MM.1S (cell line): Measurements from ENCODE around the gene AOC3.

Experiments
- DNase-seq: peaks from one replicate; pipeline ENCODE4 v3.0.0-alpha.2; 2015
- H2AFZ ChIP-seq: fragments of 300-600 bp; sonication (generic); 2 replicates; pipeline ENCODE4 v1.6.0; 2016; ENCODE audit warnings: antibody characterized with exemption, low read length
- H3F3A ChIP-seq: fragments of 300-600 bp; sonication (generic); 2 replicates; pipeline ENCODE4 v1.6.1; 2016; ENCODE audit warnings: mild to moderate bottlenecking, antibody characterized with exemption, low read length, moderate library complexity, mixed read lengths; ENCODE audit not compliant: insufficient read depth
- H3K27ac ChIP-seq: fragments of 300-600 bp; sonication (generic); 2 replicates; pipeline ENCODE4 v1.5.1; 2016; ENCODE audit warnings: mild to moderate bottlenecking, low read length
- H3K27me3 ChIP-seq: fragments of 300-600 bp; sonication (generic); replicated peaks from 2 replicates; pipeline ENCODE4 v1.6.0; 2016; ENCODE audit warnings: low read length; ENCODE audit not compliant: insufficient read depth
- H3K36me3 ChIP-seq: fragments of 300-600 bp; sonication (generic); replicated peaks from 2 replicates; pipeline ENCODE4 v1.6.1; 2016; ENCODE audit warnings: mild to moderate bottlenecking, low read length, mixed read lengths; ENCODE audit not compliant: insufficient read depth
- H3K4me1 ChIP-seq: fragments of 300-600 bp; sonication (generic); 2 replicates; pipeline ENCODE4 v1.6.1; 2016; ENCODE audit warnings: low read length, mixed read lengths
- H3K4me2 ChIP-seq: fragments of 300-600 bp; sonication (generic); 2 replicates; pipeline ENCODE4 v1.6.0; 2016; ENCODE audit warnings: low read depth, low read length
- H3K4me3 ChIP-seq: fragments of 300-600 bp; sonication (generic); 2 replicates; pipeline ENCODE4 v1.5.1; 2016; ENCODE audit warnings: low read length, mixed read lengths
- H3K79me2 ChIP-seq: fragments of 300-600 bp; sonication (generic); 2 replicates; pipeline ENCODE4 v1.6.1; 2016; ENCODE audit warnings: mixed run types, low read length, mixed read lengths
- H3K9ac ChIP-seq: fragments of 300-600 bp; sonication (generic); 2 replicates; pipeline ENCODE4 v1.6.1; 2016; ENCODE audit warnings: low read length, mixed read lengths
- H3K9me2 ChIP-seq: fragments of 300-600 bp; sonication (generic); replicated peaks from 2 replicates; pipeline ENCODE4 v1.6.1; 2016; ENCODE audit warnings: mild to moderate bottlenecking, low read length, mixed read lengths; ENCODE audit not compliant: insufficient read depth
- H3K9me3 ChIP-seq: fragments of 300-600 bp; sonication (generic); replicated peaks from 2 replicates; pipeline ENCODE4 v1.6.1; 2016; ENCODE audit warnings: mild to moderate bottlenecking, low read length, mixed read lengths; ENCODE audit not compliant: insufficient read depth
- H4K20me1 ChIP-seq: fragments of 300-600 bp; sonication (generic); 2 replicates; pipeline ENCODE4 v1.6.1; 2016; ENCODE audit warnings: mild to moderate bottlenecking, low read length, moderate library complexity, mixed read lengths; ENCODE audit not compliant: insufficient read depth
- EZH2 ChIP-seq: fragments of 300-600 bp; sonication (generic); optimal IDR thresholded peaks from 2 replicates; pipeline ENCODE3; 2017; ENCODE audit warnings: low read depth, mild to moderate bottlenecking, antibody characterized with exemption, low read length, mixed read lengths
- EZH2phosphoT487 ChIP-seq: fragments of 300-600 bp; sonication (generic); IDR thresholded peaks from 2 replicates; pipeline ENCODE4 v1.6.1; 2018; ENCODE audit warnings: antibody characterized with exemption, low read length
- TF ChIP-seq, protein P1 (sequence below): fragments of 300-600 bp; sonication (generic); IDR thresholded peaks from 2 replicates; pipeline ENCODE4 v1.5.1; 2016; ENCODE audit warnings: antibody characterized with exemption, low read length, mixed read lengths

AOC3 gene

DNA sequence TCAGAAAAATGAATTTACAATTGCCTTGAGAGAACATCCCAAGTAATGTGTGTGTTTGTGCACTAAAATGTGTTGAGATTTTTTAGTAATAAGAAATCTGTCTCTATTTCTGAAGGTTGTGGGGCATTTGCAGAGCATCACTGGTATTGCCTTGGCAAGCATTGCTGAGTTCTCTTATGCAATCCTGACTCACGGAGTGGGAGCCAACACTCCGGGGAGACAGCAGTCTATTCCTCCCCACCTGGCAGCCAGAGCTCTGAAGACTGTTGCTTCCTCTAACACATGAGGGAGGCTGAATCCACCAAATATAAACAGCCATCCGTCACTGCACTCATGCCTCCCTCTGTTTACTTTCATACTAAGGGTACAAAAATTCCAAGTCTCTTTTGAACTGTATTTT, 41.7 kb upstream of the AOC3 start:
- Histone ChIP-seq H3K4me1 (no peaks in the 10 kb centered on the region), H3K27me3 (no peaks in the 10 kb centered on the region), H3K27ac (no peak overlapping the region), H3K4me2 (no peak overlapping the region), H3K79me2 (no peaks in the 10 kb centered on the region), H3K9me2 (no peaks in the 10 kb centered on the region), H4K20me1 (no peaks in the 10 kb centered on the region), H2AFZ (no peak overlapping the region), H3K9ac (no peak overlapping the region), H3K36me3 (0 out of 2 replicates have a peak, but pooled peaks cover 3% of the 10 kb centered on the region), H3F3A (no peaks in the 10 kb centered on the region), H3K4me3 (no peak overlapping the region), H3K9me3 (no peaks in the 10 kb centered on the region)
- no peak for DNase-seq
- TF ChIP-seq, protein P1, sequence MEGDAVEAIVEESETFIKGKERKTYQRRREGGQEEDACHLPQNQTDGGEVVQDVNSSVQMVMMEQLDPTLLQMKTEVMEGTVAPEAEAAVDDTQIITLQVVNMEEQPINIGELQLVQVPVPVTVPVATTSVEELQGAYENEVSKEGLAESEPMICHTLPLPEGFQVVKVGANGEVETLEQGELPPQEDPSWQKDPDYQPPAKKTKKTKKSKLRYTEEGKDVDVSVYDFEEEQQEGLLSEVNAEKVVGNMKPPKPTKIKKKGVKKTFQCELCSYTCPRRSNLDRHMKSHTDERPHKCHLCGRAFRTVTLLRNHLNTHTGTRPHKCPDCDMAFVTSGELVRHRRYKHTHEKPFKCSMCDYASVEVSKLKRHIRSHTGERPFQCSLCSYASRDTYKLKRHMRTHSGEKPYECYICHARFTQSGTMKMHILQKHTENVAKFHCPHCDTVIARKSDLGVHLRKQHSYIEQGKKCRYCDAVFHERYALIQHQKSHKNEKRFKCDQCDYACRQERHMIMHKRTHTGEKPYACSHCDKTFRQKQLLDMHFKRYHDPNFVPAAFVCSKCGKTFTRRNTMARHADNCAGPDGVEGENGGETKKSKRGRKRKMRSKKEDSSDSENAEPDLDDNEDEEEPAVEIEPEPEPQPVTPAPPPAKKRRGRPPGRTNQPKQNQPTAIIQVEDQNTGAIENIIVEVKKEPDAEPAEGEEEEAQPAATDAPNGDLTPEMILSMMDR, result no peak
- TF ChIP-seq EZH2 (no peak), EZH2phosphoT487 (no peak)

DNA sequence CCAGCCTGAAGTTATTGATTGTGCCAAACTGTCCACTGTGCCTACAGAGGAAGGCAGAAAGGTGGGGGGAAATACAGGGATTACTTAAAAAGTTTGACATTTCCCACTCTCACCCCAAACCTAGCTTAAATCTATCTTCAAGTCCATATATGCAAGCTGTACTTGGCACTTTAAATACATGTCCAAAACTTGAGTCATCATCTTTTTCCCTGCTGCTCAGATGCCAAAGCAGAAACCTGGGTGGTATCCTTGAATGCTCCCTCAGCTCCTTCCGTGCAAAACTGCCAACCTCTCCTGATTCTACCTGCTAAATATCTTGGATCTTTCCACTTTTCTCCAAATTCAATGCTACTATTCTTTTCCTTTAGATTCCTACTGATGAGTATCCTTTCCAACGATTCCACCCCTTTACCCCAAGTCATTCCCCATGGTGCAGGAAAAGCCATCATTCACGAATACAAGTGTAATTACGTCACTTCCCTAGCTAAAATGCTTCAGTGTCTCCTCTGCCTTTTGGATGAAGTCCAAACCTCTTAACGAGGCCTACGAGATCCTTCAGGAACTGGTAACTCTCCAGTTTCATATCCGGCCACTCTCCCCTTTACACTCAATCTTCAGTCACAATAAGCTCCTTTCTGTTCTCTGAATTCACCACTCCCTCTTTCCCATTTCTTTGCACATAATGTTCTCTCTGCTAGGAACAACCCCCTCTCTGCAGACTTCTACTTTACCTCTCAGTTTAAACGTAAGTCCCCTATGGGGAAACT, 36.2 kb upstream of the AOC3 start:
- Histone ChIP-seq H3K79me2 (peaks cover 6% of the 10 kb centered on the region; the same call in 1 of the 2 replicates), H2AFZ (no peak overlapping the region), H3F3A (no peaks in the 10 kb centered on the region), H4K20me1 (no peaks in the 10 kb centered on the region), H3K9me3 (no peaks in the 10 kb centered on the region), H3K36me3 (peaks cover 10% of the 10 kb centered on the region), H3K9me2 (no peaks in the 10 kb centered on the region), H3K4me3 (no peak overlapping the region), H3K4me1 (no peaks in the 10 kb centered on the region), H3K9ac (no peak overlapping the region), H3K4me2 (no peak overlapping the region), H3K27me3 (no peaks in the 10 kb centered on the region), H3K27ac (no peak overlapping the region)
- TF ChIP-seq, protein P1, result no peak
- TF ChIP-seq EZH2phosphoT487, result no peak
- TF ChIP-seq EZH2, result no peak
- no peak for DNase-seq

DNA sequence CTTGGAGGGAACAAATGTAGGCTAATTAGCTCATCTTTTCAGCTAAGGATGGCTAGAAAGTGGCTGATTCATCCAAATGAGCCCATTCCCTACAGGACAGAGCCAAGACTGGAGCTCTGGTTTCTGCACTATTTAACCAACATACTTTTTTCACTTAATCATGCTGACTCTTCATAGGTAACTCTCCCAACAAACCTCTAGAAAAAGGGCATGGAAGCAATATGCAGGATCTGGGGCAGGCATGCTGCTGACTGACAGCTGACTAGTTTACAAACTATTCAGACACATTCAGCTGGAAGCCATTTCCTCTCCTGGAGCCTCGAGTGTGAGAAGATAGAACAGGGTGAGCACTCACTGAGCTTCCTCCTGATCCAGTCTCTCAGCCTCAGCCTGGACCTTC, 33.1 kb upstream of the AOC3 start:
- no peaks in the 10 kb centered on the region for H3K9me3 ChIP-seq
- H2AFZ ChIP-seq, result no peak overlapping the region
- no peaks in the 10 kb centered on the region for H3K27me3 ChIP-seq
- no peak for DNase-seq
- H4K20me1 ChIP-seq, result no peaks in the 10 kb centered on the region
- peaks cover 6% of the 10 kb centered on the region; the same call in 1 of the 2 replicates for H3F3A ChIP-seq
- H3K9ac ChIP-seq, result no peak overlapping the region
- peaks cover 27% of the 10 kb centered on the region for H3K79me2 ChIP-seq
- peaks cover 10% of the 10 kb centered on the region for H3K36me3 ChIP-seq
- no peak overlapping the region for H3K27ac ChIP-seq
- TF ChIP-seq, protein P1, result no peak
- TF ChIP-seq EZH2 (no peak), EZH2phosphoT487 (no peak)
- H3K4me2 ChIP-seq, result no peak overlapping the region
- H3K4me3 ChIP-seq, result no peak overlapping the region
- 0 out of 2 replicates have a peak, but pooled peaks cover 4% of the 10 kb centered on the region for H3K4me1 ChIP-seq
- no peaks in the 10 kb centered on the region for H3K9me2 ChIP-seq
